HG03575 (cell line): Measurements from ENCODE around the gene FRMD4A.

Experiments used
- ATAC-seq: cut with Tn5 transposase; IDR thresholded peaks from one replicate; pipeline ENCODE4 v1.9.1; 2021; ENCODE audit not compliant: unreplicated experiment, insufficient number of reproducible peaks, low FRiP score; ENCODE audit errors: extremely low read depth

Gene FRMD4A

GRCh38 chr10:14349081-14349480, 18.4 kb upstream of the FRMD4A start:
- ATAC-seq: no peak

- no peak for ATAC-seq
Measured at GRCh38 chr10:14345262-14345661, 14.5 kb upstream of the FRMD4A start.

- no peak for ATAC-seq
Measured at GRCh38 chr10:14340051-14340744, 9.5 kb upstream of the FRMD4A start.

- ATAC-seq: no peak
Measured at GRCh38 chr10:14336736-14337135, 6.0 kb upstream of the FRMD4A start.

- no peak for ATAC-seq
Measured at GRCh38 chr10:14334771-14335170, 4.0 kb upstream of the FRMD4A start.

- no peak for ATAC-seq
Measured at GRCh38 chr10:14333606-14334005, 2.9 kb upstream of the FRMD4A start.

- no peak for ATAC-seq
Measured at GRCh38 chr10:14332903-14333302, 2.2 kb upstream of the FRMD4A start.

- no peak for ATAC-seq
Measured at GRCh38 chr10:14329746-14330173, 964 bp downstream of the FRMD4A start.

- ATAC-seq: no peak
Measured at GRCh38 chr10:14328881-14329672, 1.6 kb downstream of the FRMD4A start.

GRCh38 chr10:14327527-14327926, 3.2 kb downstream of the FRMD4A start:
- ATAC-seq: no peak

- ATAC-seq: no peak
Measured at GRCh38 chr10:14326581-14326980, 4.1 kb downstream of the FRMD4A start.

GRCh38 chr10:14325325-14325955, 5.3 kb downstream of the FRMD4A start:
- no peak for ATAC-seq

- ATAC-seq: no peak
Measured at GRCh38 chr10:14322526-14323188, 8.1 kb downstream of the FRMD4A start.

GRCh38 chr10:14318007-14318406, 12.7 kb downstream of the FRMD4A start:
- ATAC-seq: no peak

GRCh38 chr10:14312014-14312413, 18.7 kb downstream of the FRMD4A start:
- no peak for ATAC-seq

- ATAC-seq: no peak
Measured at GRCh38 chr10:14311206-14311957, 19.3 kb downstream of the FRMD4A start.

GRCh38 chr10:14309593-14309992, 21.1 kb downstream of the FRMD4A start:
- no peak for ATAC-seq

GRCh38 chr10:14306190-14306589, 24.5 kb downstream of the FRMD4A start:
- ATAC-seq: no peak

GRCh38 chr10:14304046-14304445, 26.7 kb downstream of the FRMD4A start:
- no peak for ATAC-seq
